GM23248 (cell line): ENCODE measurements around the gene PKD2L1. TPM values are rescaled to one million over a fixed set of nuclear protein-coding genes. Genes with fewer than 3 reads are reported as not detected.
A peak's percentile ranks its signal among the peaks of the same experiment; 100 is the strongest.

Experiments
- DNase-seq: peaks from one replicate; pipeline ENCODE4 v3.0.0-alpha.2; 2015
- H2AFZ ChIP-seq: fragments of 200-600 bp; sonication (generic); 2 replicates; pipeline ENCODE4 v1.6.1; 2016; ENCODE audit warnings: antibody characterized with exemption
- H3F3A ChIP-seq: fragments of 200-600 bp; sonication (generic); 2 replicates; pipeline ENCODE4 v1.6.1; 2016; ENCODE audit warnings: mild to moderate bottlenecking, antibody characterized with exemption, mixed run types; ENCODE audit not compliant: insufficient read depth
- H3K27ac ChIP-seq: fragments of 200-600 bp; sonication (generic); 2 replicates; pipeline ENCODE4 v1.5.1; 2016; ENCODE audit warnings: mild to moderate bottlenecking
- H3K27me3 ChIP-seq: fragments of 200-600 bp; sonication (generic); replicated peaks from 2 replicates; pipeline ENCODE4 v1.6.1; 2016; ENCODE audit warnings: mild to moderate bottlenecking; ENCODE audit not compliant: insufficient read depth
- H3K36me3 ChIP-seq: fragments of 200-600 bp; sonication (generic); 2 replicates; pipeline ENCODE4 v1.6.1; 2016; ENCODE audit warnings: low read depth, mild to moderate bottlenecking
- H3K4me1 ChIP-seq: fragments of 200-600 bp; sonication (generic); 2 replicates; pipeline ENCODE4 v1.6.1; 2016; ENCODE audit warnings: mild to moderate bottlenecking; ENCODE audit not compliant: insufficient read depth
- H3K4me2 ChIP-seq: fragments of 200-600 bp; sonication (generic); one replicate; pipeline ENCODE4 v1.6.1; 2016; ENCODE audit warnings: mild to moderate bottlenecking; ENCODE audit not compliant: unreplicated experiment
- H3K4me3 ChIP-seq: fragments of 200-600 bp; sonication (generic); 2 replicates; pipeline ENCODE4 v1.5.1; 2016; ENCODE audit warnings: mild to moderate bottlenecking
- H3K79me2 ChIP-seq: fragments of 200-600 bp; sonication (generic); 2 replicates; pipeline ENCODE4 v1.6.1; 2016; ENCODE audit warnings: mild to moderate bottlenecking; ENCODE audit not compliant: insufficient read depth
- H3K9ac ChIP-seq: fragments of 200-600 bp; sonication (generic); 2 replicates; pipeline ENCODE4 v1.6.1; 2016; ENCODE audit warnings: mild to moderate bottlenecking
- H3K9me2 ChIP-seq: fragments of 200-600 bp; sonication (generic); 2 replicates; pipeline ENCODE4 v1.6.1; 2016; ENCODE audit warnings: mixed run types, mild to moderate bottlenecking, moderate library complexity; ENCODE audit not compliant: insufficient read depth
- H3K9me3 ChIP-seq: fragments of 200-600 bp; sonication (generic); one replicate; pipeline ENCODE4 v1.6.1; 2017; ENCODE audit warnings: low read depth
- H4K20me1 ChIP-seq: fragments of 200-600 bp; sonication (generic); 2 replicates; pipeline ENCODE4 v1.6.0; 2016; ENCODE audit not compliant: insufficient read depth
- EZH2 ChIP-seq: fragments of 200-600 bp; sonication (generic); IDR thresholded peaks from 2 replicates; pipeline ENCODE4 v1.6.1; 2018; ENCODE audit warnings: antibody characterized with exemption, mild to moderate bottlenecking; ENCODE audit not compliant: insufficient read depth, poor library complexity, severe bottlenecking
- EZH2phosphoT487 ChIP-seq: fragments of 200-600 bp; sonication (generic); IDR thresholded peaks from 2 replicates; pipeline ENCODE4 v1.6.1; 2018; ENCODE audit warnings: antibody characterized with exemption, moderate library complexity, mild to moderate bottlenecking, low read depth; ENCODE audit not compliant: insufficient read depth
- WGBS, 2 experiments: methylation state at CpG; one replicate each; pipeline ENCODE4 v1.1.6; 2015 to 2017; ENCODE audit warnings: low lambda C conversion rate in 2 of 2, low coverage in 1 of 2; ENCODE audit errors: missing lambda C conversion rate in 2 of 2; 5-methylcytosine and 5-hydroxymethylcytosine counted together
- in situ Hi-C: fragments of 300-500 bp; cut with MboI; formaldehyde crosslinking; loops from 2 replicates; pipeline ENCODE4 v1.15.0; 2020
- polyA plus RNA-seq: library from polyadenylated mRNA; unstranded; fragments of >200 nt; fragmentation: Nextera tagmentation; extraction: Ambion mirVana; gene quantifications from 2 replicates; pipeline ENCODE4 v1.2.1, GENCODE V29; 2016
- total RNA-seq: library from RNA; depleted of rRNA; stranded (reverse); fragments of >200 nt; shearing (Covaris generic); gene quantifications from 2 replicates; pipeline ENCODE4 v1.2.3, GENCODE V29; 2014

Gene PKD2L1
- total and polyA plus RNA-seq, 2 experiments from 2014 or later: not detected

- Histone ChIP-seq H2AFZ (peak within 1 kb of the TSS; percentile 100), H3F3A (peaks cover 19% of the 10 kb centered on the region), H3K27ac (peak within 1 kb of the TSS; percentile 82), H3K4me2 (peak within 1 kb of the TSS; percentile 90), H3K27me3 (no peaks in the 10 kb centered on the region), H3K4me3 (peak within 1 kb of the TSS; percentile 93), H3K9me3 (no peaks in the 10 kb centered on the region), H3K4me1 (0 out of 2 replicates have a peak, but pooled peaks cover 6% of the 10 kb centered on the region), H3K9me2 (no peaks in the 10 kb centered on the region), H4K20me1 (no peaks in the 10 kb centered on the region), H3K36me3 (peaks cover 4% of the 10 kb centered on the region; the same call in 1 of the 2 replicates), H3K9ac (peak within 1 kb of the TSS; percentile 96), H3K79me2 (peaks cover 50% of the 10 kb centered on the region)
- in situ Hi-C loops: no loop called here
- DNase-seq: peak; percentile 93
- 1 to 4% methylated on average over 48 to 49 of the region's 49 CpGs for WGBS, 2 experiments
- TF ChIP-seq EZH2: no peak
Measured at GRCh38 chr10:100267239-100268104, 62.6 kb downstream of the PKD2L1 start, which contains the start of gene CWF19L1. TSS of gene CWF19L1 (minus strand) at chr10:100267638. CDS start at chr10:100267593, 45 bp downstream.

- H3K79me2 ChIP-seq: peaks cover 62% of the 10 kb centered on the region
- no peaks in the 10 kb centered on the region; the same call in 1 of the 2 replicates for H3K36me3 ChIP-seq
- H3K4me1 ChIP-seq: 0 out of 2 replicates have a peak, but pooled peaks cover 6% of the 10 kb centered on the region
- H3K9me2 ChIP-seq: no peaks in the 10 kb centered on the region
- peak overlapping the region; percentile 87 for H3K4me2 ChIP-seq
- in situ Hi-C loops: no loop called here
- TF ChIP-seq EZH2 (no peak), EZH2phosphoT487 (no peak)
- WGBS, 2 experiments: 90 to 91% methylated on average over 15 of the region's 15 CpGs
- H3K9me3 ChIP-seq: no peaks in the 10 kb centered on the region
- no peaks in the 10 kb centered on the region for H3K27me3 ChIP-seq
- H3K9ac ChIP-seq: peak overlapping the region; percentile 96; the same call in 1 of the 2 replicates
- DNase-seq: peak; percentile 21
- no peak overlapping the region for H2AFZ ChIP-seq
- H4K20me1 ChIP-seq: no peaks in the 10 kb centered on the region
- H3K4me3 ChIP-seq: peak overlapping the region; percentile 93
- no peak overlapping the region for H3K27ac ChIP-seq
- peaks cover 7% of the 10 kb centered on the region for H3F3A ChIP-seq
Measured at GRCh38 chr10:100265821-100266485, 64.1 kb downstream of the PKD2L1 start.

GRCh38 chr10:100254191-100254590 is 75.8 kb downstream of the PKD2L1 start:
- Histone ChIP-seq H3K36me3 (peaks cover 28% of the 10 kb centered on the region), H3F3A (no peaks in the 10 kb centered on the region), H3K9me2 (no peaks in the 10 kb centered on the region), H2AFZ (no peak overlapping the region), H3K4me2 (no peak overlapping the region), H3K4me1 (no peaks in the 10 kb centered on the region), H4K20me1 (no peaks in the 10 kb centered on the region), H3K4me3 (no peak overlapping the region), H3K9me3 (no peaks in the 10 kb centered on the region), H3K27me3 (no peaks in the 10 kb centered on the region), H3K9ac (no peak overlapping the region), H3K27ac (no peak overlapping the region), H3K79me2 (0 out of 2 replicates have a peak, but pooled peaks cover 3% of the 10 kb centered on the region)
- WGBS, 2 experiments: 98 to 99% methylated on average over 3 of the region's 3 CpGs
- TF ChIP-seq EZH2 (no peak), EZH2phosphoT487 (no peak)
- no peak for DNase-seq
- in situ Hi-C loops: no loop called here

GRCh38 chr10:100253041-100253440 is 77.0 kb downstream of the PKD2L1 start:
- Histone ChIP-seq H3K4me1 (no peaks in the 10 kb centered on the region), H3F3A (no peaks in the 10 kb centered on the region)
- 98% methylated on average over 5 of the region's 5 CpGs for WGBS, 2 experiments

More at GRCh38 chr10:100253041-100253440, 77.0 kb downstream of the PKD2L1 start:
- Histone ChIP-seq H3K9ac (no peak overlapping the region), H3K9me2 (no peaks in the 10 kb centered on the region), H3K79me2 (no peaks in the 10 kb centered on the region), H3K9me3 (no peaks in the 10 kb centered on the region), H3K36me3 (peaks cover 28% of the 10 kb centered on the region), H3K4me2 (no peak overlapping the region), H3K27ac (no peak overlapping the region), H4K20me1 (no peaks in the 10 kb centered on the region), H3K27me3 (no peaks in the 10 kb centered on the region), H3K4me3 (no peak overlapping the region), H2AFZ (no peak overlapping the region)
- in situ Hi-C loops: no loop called here
- TF ChIP-seq EZH2 (no peak), EZH2phosphoT487 (no peak)
- DNase-seq: no peak
